KOPT-K1 (cell line): ENCODE data around the gene CDR2L.
"Not testable (repeated sequence)": the region's sequence is repeated elsewhere in the genome, so short reads cannot be mapped to it uniquely, and the experiment has no call there.

Source experiments
- H3K27ac ChIP-seq: fragments of 200-600 bp; sonication (generic); 2 replicates; pipeline ENCODE4 v1.5.1; 2016; ENCODE audit warnings: antibody characterized with exemption, mild to moderate bottlenecking, low read depth, low read length; ENCODE audit not compliant: poor library complexity, severe bottlenecking
- H3K36me3 ChIP-seq: fragments of 200-600 bp; sonication (generic); 2 replicates; pipeline ENCODE4 v1.5.1; 2017; ENCODE audit warnings: antibody characterized with exemption, mild to moderate bottlenecking, low read length, moderate library complexity; ENCODE audit not compliant: insufficient read depth
- H3K9me3 ChIP-seq: fragments of 200-600 bp; sonication (generic); 2 replicates; pipeline ENCODE4 v1.5.1; 2017; ENCODE audit warnings: antibody characterized with exemption, low read length, mild to moderate bottlenecking; ENCODE audit not compliant: insufficient read depth, poor library complexity, severe bottlenecking

CDR2L gene

DNA sequence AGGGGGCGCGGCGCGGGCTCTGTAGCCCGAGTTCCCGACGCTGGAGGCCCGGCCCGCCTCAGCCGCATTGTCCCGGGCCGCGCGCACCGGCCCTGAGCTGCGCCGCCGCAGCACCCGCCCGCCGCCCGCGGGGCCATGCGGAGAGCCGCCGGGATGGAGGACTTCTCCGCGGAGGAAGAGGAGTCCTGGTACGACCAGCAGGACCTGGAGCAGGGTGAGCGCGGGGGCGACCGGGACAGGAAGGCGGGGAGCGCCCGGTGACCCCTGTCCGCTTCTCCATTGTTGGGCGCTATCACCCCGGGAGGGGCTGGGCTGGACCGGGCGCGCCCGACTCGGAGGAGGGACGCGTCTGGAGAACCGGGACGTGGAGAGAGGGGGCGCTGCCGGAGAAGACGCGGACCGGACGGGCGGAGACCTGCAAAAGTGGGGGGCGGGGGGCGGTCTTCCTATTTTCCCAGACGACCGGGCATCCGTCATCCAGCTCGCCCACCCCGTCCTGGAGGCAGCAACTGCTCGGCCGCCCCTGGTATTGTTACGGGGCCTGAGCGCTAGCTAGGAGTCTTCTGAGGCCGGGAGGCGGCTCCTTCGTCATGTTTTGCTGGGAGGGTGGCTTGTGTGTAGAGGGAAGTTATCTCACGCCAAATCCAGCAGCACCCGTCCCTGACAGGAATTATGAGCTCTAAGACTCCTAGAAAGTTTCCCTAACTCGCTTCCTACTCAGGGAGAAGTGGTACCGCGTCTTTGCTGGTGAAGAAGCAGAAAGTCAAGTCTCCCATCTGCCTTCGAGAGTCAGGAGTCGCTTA, 678 bp downstream of the CDR2L start:
- no peaks in the 10 kb centered on the region for H3K9me3 ChIP-seq
- no peaks in the 10 kb centered on the region for H3K36me3 ChIP-seq
- no peak overlapping the region for H3K27ac ChIP-seq

DNA sequence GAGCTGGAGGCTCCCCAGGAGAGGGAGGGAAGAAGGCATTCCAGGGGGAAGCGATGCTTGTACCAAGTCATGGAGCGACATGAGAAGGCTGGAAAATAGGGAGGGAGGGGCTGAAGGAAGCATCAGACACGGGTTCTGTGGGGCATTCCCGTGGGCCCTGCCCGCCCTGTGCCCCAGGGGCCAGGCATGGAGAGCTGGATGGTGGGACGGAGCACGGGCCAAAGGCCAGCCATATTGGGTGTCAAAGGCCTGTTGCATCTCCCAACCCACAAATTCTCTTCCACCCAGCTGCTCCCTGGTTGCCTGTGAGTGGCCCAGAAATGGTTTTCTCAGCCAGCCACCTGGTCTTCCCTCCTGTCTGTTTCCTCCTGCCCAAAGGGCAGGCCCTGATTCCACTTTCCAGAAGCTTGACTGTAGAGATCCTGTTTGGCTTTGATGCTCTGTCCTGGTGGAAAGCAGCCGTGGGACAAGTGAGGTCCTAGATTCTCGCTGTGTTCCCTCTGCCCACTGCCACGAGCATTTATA, 3.2 kb downstream of the CDR2L start:
- Histone ChIP-seq H3K27ac (no peak overlapping the region), H3K36me3 (no peaks in the 10 kb centered on the region)

DNA sequence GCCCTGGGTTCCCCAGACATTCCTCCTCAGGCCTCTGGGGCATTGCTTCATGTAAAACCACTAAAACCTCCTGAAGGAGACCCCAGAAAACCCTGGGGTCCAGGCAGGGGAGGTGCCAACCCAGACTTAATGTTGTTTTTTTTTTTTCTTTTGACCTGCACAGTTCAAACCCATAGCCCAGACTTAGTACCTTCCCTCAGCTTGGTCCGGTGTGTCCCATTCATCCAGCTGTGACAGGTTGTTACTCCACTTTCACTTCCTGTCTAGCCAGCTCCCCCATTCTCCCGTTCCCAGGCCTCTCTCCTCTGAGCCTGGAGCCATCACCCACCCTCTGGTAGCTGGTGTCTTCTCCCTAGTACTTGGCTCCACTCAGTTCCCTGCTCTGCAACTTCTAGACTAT, 4.8 kb downstream of the CDR2L start:
- H3K36me3 ChIP-seq = no peaks in the 10 kb centered on the region
- H3K9me3 ChIP-seq = no peaks in the 10 kb centered on the region
- H3K27ac ChIP-seq = no peak overlapping the region

More for the DNA sequence above, 3.2 kb downstream of the CDR2L start:
- no peaks in the 10 kb centered on the region for H3K9me3 ChIP-seq

- H3K27ac ChIP-seq = no peak overlapping the region
- H3K9me3 ChIP-seq = no peaks in the 10 kb centered on the region
- no peaks in the 10 kb centered on the region for H3K36me3 ChIP-seq
Measured at GRCh38 chr17:74994440-74994839, 7.0 kb downstream of the CDR2L start.

DNA sequence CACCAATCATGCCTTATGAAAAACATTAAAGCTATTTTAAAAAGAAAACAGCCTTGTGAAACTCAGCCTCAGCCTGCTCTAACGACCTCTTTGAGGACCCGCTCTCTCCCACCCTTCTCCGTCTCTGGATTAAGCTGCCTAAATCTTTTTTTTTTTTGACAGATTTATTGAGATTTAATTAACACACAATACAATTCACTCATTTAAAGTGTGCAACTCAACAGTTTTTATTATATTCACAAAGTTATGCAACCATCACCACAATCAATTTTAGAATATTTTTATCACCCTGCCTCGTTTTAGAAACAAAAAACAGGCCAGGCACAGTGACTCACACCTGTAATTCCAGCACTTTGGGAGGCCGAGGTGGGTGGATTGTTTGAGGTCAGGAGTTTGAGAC, 8.4 kb downstream of the CDR2L start:
- no peaks in the 10 kb centered on the region for H3K36me3 ChIP-seq
- no peak overlapping the region for H3K27ac ChIP-seq
- no peaks in the 10 kb centered on the region for H3K9me3 ChIP-seq

DNA sequence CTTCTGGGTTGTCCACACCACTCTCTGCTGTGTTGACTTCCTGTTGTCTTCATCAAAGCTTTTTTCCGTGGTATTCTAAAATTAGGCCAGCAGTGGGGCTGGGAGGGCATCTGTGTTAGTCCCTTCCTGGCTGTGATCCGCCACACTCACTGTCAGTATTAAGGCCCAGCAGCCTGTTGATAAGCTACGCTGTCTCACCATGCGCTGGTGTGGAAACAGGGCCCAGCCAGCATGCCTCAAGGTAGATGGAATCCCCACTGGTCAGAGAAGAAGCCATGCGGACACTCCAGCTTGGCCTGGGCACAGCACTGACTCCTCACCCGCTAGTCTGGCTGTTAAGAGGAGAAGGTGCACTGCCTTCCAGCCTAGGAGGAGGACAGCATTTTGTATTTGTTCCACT, 11.4 kb downstream of the CDR2L start:
- Histone ChIP-seq H3K9me3 (no peaks in the 10 kb centered on the region), H3K36me3 (no peaks in the 10 kb centered on the region), H3K27ac (no peak overlapping the region)

GRCh38 chr17:74999523-74999922, 12.1 kb downstream of the CDR2L start:
- Histone ChIP-seq H3K27ac (no peak overlapping the region), H3K36me3 (no peaks in the 10 kb centered on the region), H3K9me3 (no peaks in the 10 kb centered on the region)

- H3K27ac ChIP-seq = no peak overlapping the region
- H3K9me3 ChIP-seq = no peaks in the 10 kb centered on the region
Measured at GRCh38 chr17:75001915-75002843, 14.7 kb downstream of the CDR2L start.

GRCh38 chr17:75003070-75003956, 15.9 kb downstream of the CDR2L start:
- Histone ChIP-seq H3K36me3 (no peaks in the 10 kb centered on the region), H3K27ac (no peak overlapping the region), H3K9me3 (no peaks in the 10 kb centered on the region)

More at GRCh38 chr17:75001915-75002843, 14.7 kb downstream of the CDR2L start:
- H3K36me3 ChIP-seq = no peaks in the 10 kb centered on the region

DNA sequence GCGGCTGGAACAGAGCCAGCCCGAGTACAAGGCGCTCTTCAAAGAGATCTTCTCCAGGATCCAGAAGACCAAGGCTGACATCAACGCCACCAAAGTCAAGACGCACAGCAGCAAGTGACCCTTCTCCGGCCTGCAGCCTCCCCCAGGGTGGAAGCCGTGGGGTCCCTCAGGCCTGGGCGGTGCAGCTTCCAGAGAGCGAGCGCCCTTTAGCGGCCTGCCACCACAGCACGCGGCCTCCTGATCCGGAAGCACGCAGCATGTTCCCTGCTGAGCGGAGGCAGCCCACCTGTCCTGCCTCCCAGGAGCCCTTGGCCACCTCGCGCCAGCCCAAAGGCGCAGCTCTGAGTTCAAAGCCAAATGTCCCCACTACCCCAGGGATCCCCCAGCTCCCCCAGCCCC, 16.5 kb downstream of the CDR2L start:
- H3K9me3 ChIP-seq = no peaks in the 10 kb centered on the region
- no peak overlapping the region for H3K27ac ChIP-seq
- no peaks in the 10 kb centered on the region for H3K36me3 ChIP-seq

- H3K9me3 ChIP-seq = no peaks in the 10 kb centered on the region
- no peak overlapping the region for H3K27ac ChIP-seq
- no peaks in the 10 kb centered on the region for H3K36me3 ChIP-seq
Measured at GRCh38 chr17:75004371-75004770, 16.9 kb downstream of the CDR2L start.

DNA sequence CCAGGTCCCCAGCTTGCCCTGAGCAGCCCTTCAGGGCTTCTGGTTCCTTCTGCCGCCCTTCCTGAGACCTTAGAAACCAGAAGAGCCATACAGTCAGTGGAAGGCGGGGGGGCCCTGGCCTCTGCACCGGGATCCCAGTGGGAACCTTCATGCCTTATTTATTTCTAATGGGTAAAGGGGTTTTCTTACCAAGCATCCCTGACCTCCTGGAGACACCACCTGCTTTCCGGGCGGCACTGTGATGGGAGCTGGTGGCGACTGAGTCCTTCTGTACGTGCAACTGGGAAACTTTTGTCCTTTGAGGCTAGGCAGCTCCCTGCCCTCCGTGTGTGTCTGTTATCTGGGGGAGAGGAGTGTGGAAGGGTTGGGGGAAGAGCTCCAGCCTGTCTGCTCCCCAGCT, 17.9 kb downstream of the CDR2L start:
- Histone ChIP-seq H3K27ac (no peak overlapping the region), H3K9me3 (no peaks in the 10 kb centered on the region), H3K36me3 (no peaks in the 10 kb centered on the region)

DNA sequence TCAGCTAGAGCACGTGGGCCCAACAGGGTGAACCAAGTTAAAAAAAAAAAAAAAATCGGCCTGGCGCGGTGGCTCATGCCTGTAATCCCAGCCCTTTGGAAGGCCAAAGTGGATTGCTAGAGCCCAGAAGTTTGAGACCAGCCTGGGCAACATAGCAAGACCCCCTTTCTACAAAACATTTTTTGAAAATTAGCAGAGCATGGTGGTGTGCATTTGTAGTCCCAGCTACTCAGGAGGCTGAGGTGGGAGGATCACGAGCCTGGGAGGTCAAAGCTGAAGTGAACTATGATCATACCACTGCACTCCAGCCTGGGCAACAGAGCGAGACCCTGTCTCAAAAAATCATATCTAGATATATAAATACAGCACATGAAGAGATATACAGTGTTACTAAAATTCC, 18.7 kb downstream of the CDR2L start:
- H3K36me3 ChIP-seq, H3K9me3 ChIP-seq, H3K27ac ChIP-seq: not testable (repeated sequence)

DNA sequence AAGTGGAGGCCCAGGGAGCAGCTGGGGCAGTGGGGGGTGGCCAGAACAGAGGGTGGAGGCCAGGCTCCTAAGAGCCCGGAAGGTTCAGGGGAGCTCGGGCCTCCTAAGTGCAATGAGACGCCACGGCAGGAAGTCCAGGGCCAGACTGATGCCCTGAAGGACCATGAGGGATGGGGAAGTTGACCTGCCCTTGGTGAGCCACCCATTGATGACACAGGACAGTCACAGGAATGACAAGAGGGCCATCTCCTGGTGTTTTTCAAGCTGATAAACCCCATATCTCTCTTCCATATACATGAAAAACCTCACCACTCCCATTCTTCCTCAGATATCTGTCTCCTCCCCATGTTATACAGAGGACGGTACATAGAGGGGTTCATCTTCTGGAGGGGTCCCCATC, 19.2 kb downstream of the CDR2L start:
- no peaks in the 10 kb centered on the region for H3K36me3 ChIP-seq
- H3K9me3 ChIP-seq = no peaks in the 10 kb centered on the region
- H3K27ac ChIP-seq = no peak overlapping the region
